A673 (cell line): ENCODE measurements around the gene E2F1. TPM values are rescaled to one million over a fixed set of nuclear protein-coding genes. Genes with fewer than 3 reads are reported as not detected.
"Not testable (repeated sequence)": the region's sequence is repeated elsewhere in the genome, so short reads cannot be mapped to it uniquely, and the experiment has no call there.

ENCODE experiments used
- BruUV-seq: library from RNA; stranded (reverse); fragments of 400-500 nt; replicated peaks from 2 replicates; lab custom pipeline; 2021; lab: Mats Ljungman, UMichigan
- CTCF ChIA-PET: fragments of 300-600 bp; sonication (Branson Sonifier 250); formaldehyde crosslinking; loops from one replicate; lab custom pipeline; 2022; ENCODE audit warnings: antibody characterized with exemption; lab: Charles Lee
- POLR2A ChIA-PET: fragments of 300-600 bp; sonication (Branson Sonifier 250); formaldehyde crosslinking; loops from one replicate; lab custom pipeline; 2022; ENCODE audit warnings: antibody characterized with exemption; ENCODE audit not compliant: low non-redundant PET; lab: Charles Lee
- DNase-seq: peaks from one replicate; pipeline ENCODE4 v3.0.0-alpha.2; 2015; ENCODE audit warnings: low spot score
- H3K27ac ChIP-seq: fragments of 200-600 bp; sonication (generic); 2 replicates; pipeline ENCODE4 v1.5.1; 2016; ENCODE audit warnings: mixed run types, low read depth, mild to moderate bottlenecking, mixed read lengths, antibody characterized with exemption, low read length; ENCODE audit not compliant: poor library complexity, severe bottlenecking
- H3K27me3 ChIP-seq: fragments of 200-600 bp; sonication (generic); replicated peaks from 2 replicates; pipeline ENCODE4 v1.6.1; 2017; ENCODE audit warnings: mixed run types, low read depth, mild to moderate bottlenecking, mixed read lengths, antibody characterized with exemption, low read length; ENCODE audit not compliant: insufficient read depth, poor library complexity
- H3K36me3 ChIP-seq: fragments of 200-600 bp; sonication (generic); 2 replicates; pipeline ENCODE4 v1.6.1; 2016; ENCODE audit warnings: mixed run types, mild to moderate bottlenecking, mixed read lengths, antibody characterized with exemption, low read length; ENCODE audit not compliant: insufficient read depth, poor library complexity, severe bottlenecking
- H3K4me1 ChIP-seq: fragments of 200-600 bp; sonication (generic); 2 replicates; pipeline ENCODE4 v1.6.1; 2017; ENCODE audit warnings: mixed run types, mild to moderate bottlenecking, mixed read lengths, antibody characterized with exemption, low read length; ENCODE audit not compliant: insufficient read depth, poor library complexity, severe bottlenecking
- H3K4me3 ChIP-seq: fragments of 200-600 bp; sonication (generic); 2 replicates; pipeline ENCODE4 v1.5.1; 2016; ENCODE audit warnings: low read depth, mixed run types, mild to moderate bottlenecking, mixed read lengths, low read length; ENCODE audit not compliant: poor library complexity, severe bottlenecking
- H3K9me3 ChIP-seq: fragments of 200-600 bp; sonication (generic); 2 replicates; pipeline ENCODE4 v1.6.1; 2016; ENCODE audit warnings: mixed run types, low read depth, mild to moderate bottlenecking, mixed read lengths, antibody characterized with exemption, low read length; ENCODE audit not compliant: poor library complexity, severe bottlenecking
- EZH2 ChIP-seq: fragments of 200-600 bp; sonication (generic); IDR thresholded peaks from 2 replicates; pipeline ENCODE4 v1.6.1; 2017; ENCODE audit warnings: borderline replicate concordance, low read depth, mild to moderate bottlenecking, mixed read lengths, antibody characterized with exemption, low read length; ENCODE audit not compliant: poor library complexity, severe bottlenecking
- intact Hi-C: fragments of 100-400 bp; cut with micrococcal nuclease; formaldehyde crosslinking; loops from one replicate; pipeline ENCODE4 v1.10.0; 2022; ENCODE audit not compliant: unreplicated experiment
- total RNA-seq: library from RNA; stranded (reverse); gene quantifications from 2 replicates; pipeline ENCODE4 v1.2.3, GENCODE V29; 2021
- TF ChIP-seq, protein P1 (sequence below): fragments of 300-800, 200-600 bp; sonication (generic); conservative IDR thresholded peaks from 2 replicates; pipeline ENCODE4 v1.5.1; 2017; ENCODE audit warnings: low read depth, mild to moderate bottlenecking, antibody characterized with exemption, low read length, moderate library complexity, mixed read lengths

The E2F1 gene
- total RNA-seq, 1 experiment from 2014 or later, result 86.0 TPM

DNA sequence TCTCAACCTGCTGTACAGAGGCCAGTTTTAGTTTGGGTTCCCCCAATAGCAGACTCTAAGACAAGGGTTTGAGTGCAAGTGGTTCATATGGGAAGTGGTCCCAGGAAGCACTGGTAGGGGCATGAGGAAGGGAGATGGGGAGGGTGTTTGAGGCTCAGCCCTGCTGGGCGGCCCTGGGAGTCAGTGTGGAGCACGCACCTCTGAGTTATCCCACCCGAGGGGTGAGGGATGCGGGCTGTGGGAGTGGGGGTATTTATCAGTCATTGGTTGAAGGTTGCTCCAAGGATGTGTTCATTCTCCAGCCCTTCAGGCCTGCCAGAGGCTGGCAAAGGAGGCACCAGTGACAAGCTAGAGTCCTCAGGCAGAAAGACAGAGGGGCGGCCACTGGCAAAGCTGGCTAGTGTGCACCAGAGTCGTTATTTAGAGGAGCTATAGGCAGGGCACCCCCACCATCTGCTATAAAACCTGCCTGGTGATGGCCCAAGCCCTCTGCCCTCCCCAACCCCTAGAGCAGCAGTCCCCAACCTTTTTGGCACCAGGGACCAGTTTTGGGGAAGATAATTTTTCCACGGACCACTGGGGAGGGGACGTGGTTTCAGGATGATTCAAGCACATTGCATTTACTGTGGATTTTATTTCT lies 17.4 kb upstream of the E2F1 start:
- DNase-seq, result no peak
- intact Hi-C loops, result no loop called here
- H3K4me1 ChIP-seq, result no peaks in the 10 kb centered on the region
- no peak overlapping the region for H3K4me3 ChIP-seq
- H3K36me3 ChIP-seq, result no peaks in the 10 kb centered on the region
- H3K27ac ChIP-seq, result no peak overlapping the region
- POLR2A ChIA-PET, result no interaction called here
- CTCF ChIA-PET, result no interaction called here
- no peaks in the 10 kb centered on the region for H3K9me3 ChIP-seq
- no TSS peak for BruUV-seq
- no peaks in the 10 kb centered on the region for H3K27me3 ChIP-seq
- no peak for TF ChIP-seq EZH2
- TF ChIP-seq, protein P1, sequence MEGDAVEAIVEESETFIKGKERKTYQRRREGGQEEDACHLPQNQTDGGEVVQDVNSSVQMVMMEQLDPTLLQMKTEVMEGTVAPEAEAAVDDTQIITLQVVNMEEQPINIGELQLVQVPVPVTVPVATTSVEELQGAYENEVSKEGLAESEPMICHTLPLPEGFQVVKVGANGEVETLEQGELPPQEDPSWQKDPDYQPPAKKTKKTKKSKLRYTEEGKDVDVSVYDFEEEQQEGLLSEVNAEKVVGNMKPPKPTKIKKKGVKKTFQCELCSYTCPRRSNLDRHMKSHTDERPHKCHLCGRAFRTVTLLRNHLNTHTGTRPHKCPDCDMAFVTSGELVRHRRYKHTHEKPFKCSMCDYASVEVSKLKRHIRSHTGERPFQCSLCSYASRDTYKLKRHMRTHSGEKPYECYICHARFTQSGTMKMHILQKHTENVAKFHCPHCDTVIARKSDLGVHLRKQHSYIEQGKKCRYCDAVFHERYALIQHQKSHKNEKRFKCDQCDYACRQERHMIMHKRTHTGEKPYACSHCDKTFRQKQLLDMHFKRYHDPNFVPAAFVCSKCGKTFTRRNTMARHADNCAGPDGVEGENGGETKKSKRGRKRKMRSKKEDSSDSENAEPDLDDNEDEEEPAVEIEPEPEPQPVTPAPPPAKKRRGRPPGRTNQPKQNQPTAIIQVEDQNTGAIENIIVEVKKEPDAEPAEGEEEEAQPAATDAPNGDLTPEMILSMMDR, result no peak

DNA sequence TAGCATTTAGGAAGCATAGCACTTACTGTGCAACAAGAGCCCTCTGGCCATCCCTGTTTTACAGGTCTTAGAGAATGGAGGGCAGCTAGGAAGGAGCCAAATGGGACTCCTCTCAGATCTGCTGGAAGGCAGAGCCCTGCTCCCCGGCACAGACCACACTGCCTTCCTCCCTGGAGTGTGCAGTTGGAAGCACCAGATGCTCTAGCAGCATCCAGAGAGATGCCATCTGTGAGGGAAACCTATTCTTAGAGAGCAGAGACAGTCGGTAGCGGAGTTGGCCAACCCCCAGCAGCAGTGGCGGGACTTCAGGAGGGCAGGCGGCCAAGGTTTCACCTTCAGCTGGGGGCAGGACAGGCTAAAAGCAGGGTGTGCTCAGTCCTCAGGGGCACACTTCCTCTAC lies 16.7 kb upstream of the E2F1 start:
- H3K27ac ChIP-seq, result no peak overlapping the region

GRCh38 chr20:33701629-33702450 lies 15.7 kb upstream of the E2F1 start:
- POLR2A ChIA-PET, result no interaction called here
- CTCF ChIA-PET, result no interaction called here

More for the DNA sequence above, 16.7 kb upstream of the E2F1 start:
- no TSS peak for BruUV-seq
- H3K27me3 ChIP-seq, result no peaks in the 10 kb centered on the region
- no peaks in the 10 kb centered on the region for H3K36me3 ChIP-seq
- intact Hi-C loops, result no loop called here
- POLR2A ChIA-PET, result no interaction called here
- no peak for TF ChIP-seq EZH2
- TF ChIP-seq, protein P1, result no peak
- CTCF ChIA-PET, result no interaction called here
- no peak for DNase-seq
- H3K9me3 ChIP-seq, result no peaks in the 10 kb centered on the region
- no peaks in the 10 kb centered on the region for H3K4me1 ChIP-seq
- no peak overlapping the region for H3K4me3 ChIP-seq

DNA sequence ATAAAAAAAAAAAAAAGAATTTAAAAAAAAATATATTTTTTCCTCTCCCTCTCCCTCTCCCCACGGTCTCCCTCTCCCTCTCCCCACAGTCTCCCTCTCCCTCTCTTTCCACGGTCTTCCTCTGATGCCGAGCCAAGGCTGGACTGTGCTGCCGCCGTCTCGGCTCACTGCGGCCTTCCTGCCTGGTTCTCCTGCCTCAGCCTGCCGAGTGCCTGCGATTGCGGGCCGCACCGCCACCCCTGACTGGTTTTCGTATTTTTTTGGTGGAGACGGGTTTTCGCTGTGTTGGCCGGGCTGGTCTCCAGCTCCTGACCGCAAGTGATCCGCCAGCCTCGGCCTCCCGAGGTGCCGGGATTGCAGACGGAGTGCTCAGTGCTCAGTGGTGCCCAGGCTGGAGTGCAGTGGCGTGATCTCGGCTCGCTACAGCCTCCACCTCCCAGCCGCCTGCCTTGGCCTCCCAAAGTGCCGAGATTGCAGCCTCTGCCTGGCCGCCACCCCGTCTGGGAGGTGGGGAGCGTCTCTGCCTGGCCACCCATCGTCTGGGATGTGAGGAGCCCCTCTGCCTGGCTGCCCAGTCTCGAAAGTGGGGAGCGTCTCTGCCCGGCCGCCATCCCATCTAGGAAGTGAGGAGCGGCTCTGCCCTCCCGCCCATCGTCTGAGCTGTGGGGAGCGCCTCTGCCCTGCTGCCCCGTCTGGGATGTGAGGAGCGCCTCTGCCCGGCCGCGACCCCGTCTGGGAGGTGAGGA lies 14.7 kb upstream of the E2F1 start:
- DNase-seq, H3K4me1 ChIP-seq, H3K36me3 ChIP-seq, CTCF ChIA-PET, H3K4me3 ChIP-seq, BruUV-seq, intact Hi-C loops, H3K27ac ChIP-seq, H3K9me3 ChIP-seq, H3K27me3 ChIP-seq, POLR2A ChIA-PET: not testable (repeated sequence)

More at GRCh38 chr20:33701629-33702450, 15.7 kb upstream of the E2F1 start:
- Histone ChIP-seq H3K4me3 (no peak overlapping the region), H3K4me1 (no peaks in the 10 kb centered on the region), H3K27me3 (no peaks in the 10 kb centered on the region), H3K36me3 (no peaks in the 10 kb centered on the region), H3K9me3 (no peaks in the 10 kb centered on the region), H3K27ac (no peak overlapping the region)
- intact Hi-C loops, result no loop called here
- BruUV-seq, result no TSS peak
- TF ChIP-seq, protein P1, result no peak
- TF ChIP-seq EZH2, result no peak
- no peak for DNase-seq

DNA sequence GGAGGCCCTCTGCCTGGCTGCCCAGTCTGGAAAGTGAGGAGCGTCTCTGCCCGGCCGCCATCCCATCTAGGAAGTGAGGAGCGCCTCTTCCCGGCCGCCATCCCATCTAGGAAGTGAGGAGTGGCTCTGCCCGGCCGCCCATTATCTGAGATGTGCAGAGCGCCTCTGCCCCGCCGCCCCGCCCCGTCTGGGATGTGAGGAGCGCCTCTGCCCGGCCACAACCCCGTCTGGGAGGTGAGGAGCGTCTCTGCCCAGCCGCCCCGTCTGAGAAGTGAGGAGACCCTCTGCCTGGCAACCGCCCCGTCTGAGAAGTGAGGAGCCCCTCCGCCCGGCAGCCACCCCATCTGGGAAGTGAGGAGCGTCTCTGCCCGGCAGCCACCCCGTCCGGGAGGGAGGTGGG lies 12.8 kb upstream of the E2F1 start:
- intact Hi-C loops, H3K36me3 ChIP-seq, H3K27me3 ChIP-seq, H3K9me3 ChIP-seq, BruUV-seq, H3K4me1 ChIP-seq, H3K4me3 ChIP-seq, CTCF ChIA-PET, H3K27ac ChIP-seq, DNase-seq, POLR2A ChIA-PET: not testable (repeated sequence)
